Measurements from ENCODE around the gene LRRC3C.
"Not testable (repeated sequence)": the region's sequence is repeated elsewhere in the genome, so short reads cannot be mapped to it uniquely, and the experiment has no call there.

The LRRC3C gene

GRCh38 chr17:39927101-39927928 lies at the start of gene LRRC3C, which contains the start of gene ORMDL3:
LRRC3C (plus strand) TSS chr17:39927732; CDS start chr17:39941524, 13,792 bp downstream.
ORMDL3 (minus strand) TSS chr17:39927601; CDS start chr17:39924203, 3,398 bp downstream.
- peak; percentile 91 for DNase-seq (ENCODE audit: low spot score)

- not testable (repeated sequence) for DNase-seq (ENCODE audit: low spot score)
Measured at GRCh38 chr17:39886102-39886501, 41.4 kb upstream of the LRRC3C start.

GRCh38 chr17:39887078-39887477 lies 40.5 kb upstream of the LRRC3C start:
- DNase-seq (ENCODE audit: low spot score): no peak

GRCh38 chr17:39889200-39889599 lies 38.3 kb upstream of the LRRC3C start:
- DNase-seq (ENCODE audit: low spot score): no peak

- no peak for DNase-seq (ENCODE audit: low spot score)
Measured at GRCh38 chr17:39894681-39895376, 32.7 kb upstream of the LRRC3C start.

- no peak for DNase-seq (ENCODE audit: low spot score)
Measured at GRCh38 chr17:39898088-39898487, 29.4 kb upstream of the LRRC3C start.

GRCh38 chr17:39899215-39899614 lies 28.3 kb upstream of the LRRC3C start:
- no peak for DNase-seq (ENCODE audit: low spot score)

- DNase-seq (ENCODE audit: low spot score): not testable (repeated sequence)
Measured at GRCh38 chr17:39902027-39902426, 25.5 kb upstream of the LRRC3C start.

GRCh38 chr17:39903158-39903884 lies 24.2 kb upstream of the LRRC3C start:
- DNase-seq (ENCODE audit: low spot score): no peak

GRCh38 chr17:39904990-39905288 lies 22.6 kb upstream of the LRRC3C start:
- no peak for DNase-seq (ENCODE audit: low spot score)

GRCh38 chr17:39908789-39909352 lies 18.7 kb upstream of the LRRC3C start:
- DNase-seq (ENCODE audit: low spot score): no peak

GRCh38 chr17:39913989-39914388 lies 13.5 kb upstream of the LRRC3C start:
- no peak for DNase-seq (ENCODE audit: low spot score)

GRCh38 chr17:39915559-39915958 lies 12.0 kb upstream of the LRRC3C start:
- no peak for DNase-seq (ENCODE audit: low spot score)

GRCh38 chr17:39916918-39917317 lies 10.6 kb upstream of the LRRC3C start:
- peak; percentile 32 for DNase-seq (ENCODE audit: low spot score)

- no peak for DNase-seq (ENCODE audit: low spot score)
Measured at GRCh38 chr17:39919087-39919683, 8.3 kb upstream of the LRRC3C start.

GRCh38 chr17:39920218-39921210 lies 7.0 kb upstream of the LRRC3C start:
- no peak for DNase-seq (ENCODE audit: low spot score)

- no peak for DNase-seq (ENCODE audit: low spot score)
Measured at GRCh38 chr17:39921323-39921722, 6.2 kb upstream of the LRRC3C start.

- DNase-seq (ENCODE audit: low spot score): no peak
Measured at GRCh38 chr17:39922006-39922405, 5.5 kb upstream of the LRRC3C start.

- no peak for DNase-seq (ENCODE audit: low spot score)
Measured at GRCh38 chr17:39923230-39923629, 4.3 kb upstream of the LRRC3C start.

GRCh38 chr17:39923836-39924690 lies 3.5 kb upstream of the LRRC3C start:
- DNase-seq (ENCODE audit: low spot score): no peak

Data from cerebellar cortex (tissue), 1 donor.